Aorta (tissue), 5 donors: Measurements from ENCODE around the gene TBC1D8. TPM values are rescaled to one million over a fixed set of nuclear protein-coding genes. Genes with fewer than 3 reads are reported as not detected.

Source experiments
- ATAC-seq: fragments of 200-7000 bp; cut with Tn5 transposase; one replicate; pipeline ENCODE4 v1.9.1; 2022; ENCODE audit warnings: moderate library complexity; ENCODE audit not compliant: low FRiP score
- DNase-seq, 2 donors: peaks; one replicate each; pipeline ENCODE4 v3.0.0-alpha.2; 2020
- H3K27ac ChIP-seq, 2 donors: one replicate each; pipeline ENCODE4 v1.5.1; 2013; ENCODE audit warnings: low read length in 2 of 2, mild to moderate bottlenecking in 2 of 2, moderate library complexity in 2 of 2, control low read depth in 1 of 2, inconsistent platforms in 1 of 2, low read depth in 1 of 2
- H3K27me3 ChIP-seq, 2 donors: one replicate each; pipeline ENCODE4 v1.6.1; 2013; ENCODE audit warnings: control low read depth in 1 of 2, low read length in 1 of 2, mild to moderate bottlenecking in 1 of 2, moderate library complexity in 1 of 2; ENCODE audit not compliant: insufficient read depth in 2 of 2, control insufficient read depth in 1 of 2
- H3K36me3 ChIP-seq, 2 donors: one replicate each; pipeline ENCODE4 v1.6.1; 2013; ENCODE audit warnings: control low read depth in 1 of 2, low read length in 1 of 2, mild to moderate bottlenecking in 1 of 2; ENCODE audit not compliant: insufficient read depth in 2 of 2, control insufficient read depth in 1 of 2
- H3K4me1 ChIP-seq, 2 donors: one replicate each; pipeline ENCODE4 v1.6.1; 2013; ENCODE audit warnings: low read length in 2 of 2, control low read depth in 1 of 2, mild to moderate bottlenecking in 1 of 2, moderate library complexity in 1 of 2; ENCODE audit not compliant: insufficient read depth in 2 of 2, control insufficient read depth in 1 of 2
- H3K4me3 ChIP-seq, 2 donors: one replicate each; pipeline ENCODE4 v1.5.1; 2013; ENCODE audit warnings: low read length in 2 of 2, control low read depth in 1 of 2, mild to moderate bottlenecking in 1 of 2
- H3K9me3 ChIP-seq: one replicate; pipeline ENCODE4 v1.6.1; 2013; ENCODE audit warnings: mild to moderate bottlenecking, low read length; ENCODE audit not compliant: control insufficient read depth
- WGBS, 2 donors: extraction: QIAGEN DNeasy Blood & Tissue Kit; methylation state at CpG; one replicate each; pipeline ENCODE4 v1.1.7; 2013; 5-methylcytosine and 5-hydroxymethylcytosine counted together
- intact Hi-C, 2 donors: fragments of 100-400 bp; cut with DNase I; formaldehyde crosslinking; loops; one replicate each; pipeline versions ENCODE4 v1.14.2 to v1.15.0; 2022
- polyA plus RNA-seq, 2 donors: library from polyadenylated mRNA; stranded (reverse); fragments of 200-250 nt; gene quantifications; one replicate each; pipeline ENCODE4 v1.2.3, GENCODE V29; 2013
- total RNA-seq, 2 donors: library from RNA; stranded (reverse); fragmentation: NEBNext Ultra II Directional; extraction: Animal tissue kit (Norgen Biotek cat#: 25700); gene quantifications; one replicate each; pipeline ENCODE4 v1.2.1, GENCODE V29; 2021
- donor health status: healthy with polysubstance abuse.
- donor health status: Bipolar disorder and iron deficiency.
- donor health status: DM: no; HTN: no; CAD: no.
- donor health status: DM: no; HTN: no; CAD: no.
- donor health status: DM: yes; HTN: yes; CAD: no.

Gene TBC1D8
- total and polyA plus RNA-seq, 4 donors: 7.8 to 28.8 (median 23.4) TPM

- Histone ChIP-seq H3K36me3 (peaks cover under 1 to 7% of the 10 kb centered on the region in 2 donors), H3K27me3 (no peaks in the 10 kb centered on the region), H3K27ac (no peak overlapping the region), H3K4me3 (no peak overlapping the region), H3K9me3 (no peaks in the 10 kb centered on the region), H3K4me1 (peaks cover 0 to 2% of the 10 kb centered on the region in 2 donors)
- WGBS, 2 donors: 93 to 94% methylated on average over 7 of the region's 7 CpGs
- intact Hi-C loops: no loop called here
- DNase-seq: peak in 1 of 2 donors; percentile 45
- no peak for ATAC-seq
Observed at GRCh38 chr2:100969998-100970397, 181.2 kb downstream of the TBC1D8 start.

DNA sequence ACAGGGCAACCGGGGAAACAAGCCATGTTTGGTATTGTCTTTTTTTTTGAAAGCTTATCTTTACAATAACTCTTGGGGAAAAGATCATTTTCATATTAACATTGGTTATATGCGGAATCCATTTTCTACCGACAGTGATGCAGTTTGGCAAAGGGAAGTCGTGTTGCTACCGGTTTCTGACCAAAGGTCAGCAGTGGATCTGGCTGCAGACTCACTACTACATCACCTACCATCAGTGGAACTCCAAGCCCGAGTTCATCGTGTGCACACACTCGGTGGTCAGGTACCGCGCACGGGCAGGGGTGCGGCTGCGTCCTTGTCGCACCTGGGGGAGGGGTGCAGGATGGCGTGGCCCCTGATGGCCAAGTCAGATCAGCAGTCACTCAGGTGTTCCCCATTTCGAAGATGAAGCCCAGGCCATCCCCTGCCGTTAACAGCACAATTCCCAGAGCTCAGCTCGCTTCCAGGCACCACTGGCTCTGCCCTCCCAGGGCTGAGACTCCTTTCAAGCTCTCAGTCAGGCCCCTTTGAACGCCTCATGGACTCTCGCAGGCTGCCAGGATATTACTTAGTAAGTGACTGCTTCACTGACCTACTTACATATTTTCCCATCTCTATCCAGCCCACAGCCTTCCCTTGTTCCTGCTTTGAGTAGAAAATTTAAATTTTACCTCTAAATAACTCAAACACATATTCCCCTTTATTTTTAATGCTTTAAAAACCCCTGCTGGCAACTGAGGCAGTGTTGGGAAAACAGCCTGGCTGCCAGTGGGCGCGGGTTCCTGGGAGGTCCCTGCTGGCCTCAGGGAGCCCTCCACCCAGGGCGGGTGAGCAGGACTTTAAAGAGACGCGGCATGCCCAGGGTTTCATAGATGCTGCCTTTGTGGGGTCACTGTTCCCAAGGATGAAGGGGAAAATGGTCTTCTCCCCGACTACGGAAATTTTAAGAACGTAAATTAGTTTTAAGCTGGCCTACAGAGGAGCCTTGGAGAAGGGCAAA is 182.7 kb downstream of the TBC1D8 start:
- H3K27me3 ChIP-seq: no peaks in the 10 kb centered on the region
- WGBS, 2 donors: 91 to 94% methylated on average over 28 of the region's 28 CpGs
- no peak for ATAC-seq

DNA sequence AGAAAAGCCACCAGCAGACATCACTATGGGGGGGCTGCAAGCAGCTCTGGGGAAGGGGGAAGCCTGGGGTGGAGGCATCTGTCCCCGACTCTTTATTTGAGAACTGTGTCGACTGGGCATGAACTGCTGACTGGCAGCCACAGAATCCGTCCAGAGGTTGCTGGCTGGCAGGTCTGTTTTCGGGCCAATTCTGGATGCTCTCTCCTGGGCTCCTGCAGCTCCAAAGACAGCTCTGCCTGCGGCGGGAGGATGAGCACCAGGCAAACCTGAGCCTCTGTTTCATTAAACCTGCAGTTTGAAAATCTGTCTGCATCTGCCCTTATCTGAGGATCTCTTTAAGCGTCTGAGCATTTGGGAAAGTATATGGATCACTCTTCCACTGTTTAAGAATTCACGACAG is 183.5 kb downstream of the TBC1D8 start:
- ATAC-seq (no peak), DNase-seq (peak in 1 of 2 donors; percentile 15)
- no peaks in the 10 kb centered on the region for H3K9me3 ChIP-seq
- peaks cover 0 to 7% of the 10 kb centered on the region in 2 donors for H3K36me3 ChIP-seq
- no peaks in the 10 kb centered on the region for H3K27me3 ChIP-seq
- no peak overlapping the region for H3K27ac ChIP-seq
- intact Hi-C loops: no loop called here
- WGBS, 2 donors: 78 to 88% methylated on average over 8 of the region's 8 CpGs
- H3K4me1 ChIP-seq: peaks cover 0 to 2% of the 10 kb centered on the region in 2 donors
- H3K4me3 ChIP-seq: no peak overlapping the region

More for the DNA sequence above, 182.7 kb downstream of the TBC1D8 start:
- H3K27ac ChIP-seq: no peak overlapping the region
- no peaks in the 10 kb centered on the region for H3K9me3 ChIP-seq
- H3K4me1 ChIP-seq: peaks cover 0 to 2% of the 10 kb centered on the region in 2 donors
- no peak overlapping the region for H3K4me3 ChIP-seq
- H3K36me3 ChIP-seq: peaks cover 0 to 7% of the 10 kb centered on the region in 2 donors
- intact Hi-C loops: no loop called here
- DNase-seq: peak in 1 of 2 donors; percentile 65

DNA sequence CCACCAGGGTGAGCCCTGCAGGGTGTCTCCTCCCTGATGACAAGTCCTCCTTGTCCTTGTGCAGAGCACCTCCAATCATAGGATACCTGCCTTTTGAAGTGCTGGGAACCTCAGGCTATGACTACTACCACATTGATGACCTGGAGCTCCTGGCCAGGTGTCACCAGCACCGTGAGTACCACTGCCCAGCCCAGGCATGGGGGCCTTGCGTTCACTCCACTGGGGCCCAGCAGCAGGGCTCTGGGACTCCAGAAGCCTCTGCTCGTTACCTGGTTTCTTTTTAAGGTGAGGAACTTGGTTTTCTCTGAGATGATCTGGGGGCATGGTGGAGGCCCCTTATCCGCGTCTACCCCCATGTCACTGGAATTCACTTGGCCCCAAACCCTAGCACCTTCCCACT is 185.6 kb downstream of the TBC1D8 start:
- ATAC-seq (no peak), DNase-seq (peak in 1 of 2 donors; percentile 43)
- H3K27ac ChIP-seq: no peak overlapping the region
- no peaks in the 10 kb centered on the region for H3K9me3 ChIP-seq
- H3K36me3 ChIP-seq: peaks cover 0 to 7% of the 10 kb centered on the region in 2 donors
- no peaks in the 10 kb centered on the region for H3K27me3 ChIP-seq
- H3K4me3 ChIP-seq: no peak overlapping the region
- WGBS, 2 donors: 95% methylated on average over 5 of the region's 5 CpGs
- peaks cover 0 to 2% of the 10 kb centered on the region in 2 donors for H3K4me1 ChIP-seq
- intact Hi-C loops: no loop called here

GRCh38 chr2:100964681-100965169 is 186.5 kb downstream of the TBC1D8 start:
- intact Hi-C loops: no loop called here
- Histone ChIP-seq H3K27ac (peak overlapping the region; percentile 9 to 34), H3K4me1 (peaks cover 0 to 2% of the 10 kb centered on the region in 2 donors), H3K9me3 (no peaks in the 10 kb centered on the region), H3K27me3 (no peaks in the 10 kb centered on the region), H3K36me3 (peaks cover 0 to 6% of the 10 kb centered on the region in 2 donors), H3K4me3 (no peak overlapping the region)
- 6 to 16% methylated on average over 11 of the region's 11 CpGs for WGBS, 2 donors
- DNase-seq (peak; percentile 64 to 72), ATAC-seq (peak; percentile 62)

DNA sequence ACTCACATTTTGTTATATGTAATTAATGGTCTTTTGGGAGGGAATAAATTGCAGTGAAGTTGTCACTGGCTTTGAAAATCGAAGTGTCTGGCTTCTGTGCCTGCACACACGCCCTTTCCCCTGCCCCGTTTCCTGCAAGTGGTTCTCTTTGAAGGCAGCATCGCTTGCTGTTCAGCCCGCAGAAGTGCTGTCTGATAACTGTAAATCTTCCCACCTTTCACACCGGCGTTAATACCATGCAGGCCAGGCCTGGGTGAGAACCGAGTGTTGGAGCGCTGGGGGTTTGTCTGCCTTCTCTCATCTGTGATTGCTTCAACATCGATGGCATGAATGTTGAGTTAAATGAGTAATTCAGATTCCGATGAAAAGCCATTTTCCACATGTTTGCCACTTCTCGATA is 187.0 kb downstream of the TBC1D8 start:
- DNase-seq: peak in 1 of 2 donors; percentile 54
- H3K4me3 ChIP-seq: no peak overlapping the region

GRCh38 chr2:100963026-100963375 is 188.2 kb downstream of the TBC1D8 start:
- Histone ChIP-seq H3K27me3 (no peaks in the 10 kb centered on the region), H3K9me3 (no peaks in the 10 kb centered on the region), H3K27ac (no peak overlapping the region), H3K36me3 (no peaks in the 10 kb centered on the region), H3K4me3 (no peak overlapping the region), H3K4me1 (peaks cover 0 to 5% of the 10 kb centered on the region in 2 donors)
- WGBS, 2 donors: 88% methylated on average over 4 of the region's 4 CpGs
- ATAC-seq (no peak), DNase-seq (peak in 1 of 2 donors; percentile 35)
- intact Hi-C loops: no loop called here

More for the DNA sequence above, 187.0 kb downstream of the TBC1D8 start:
- H3K4me1 ChIP-seq: peaks cover 0 to 2% of the 10 kb centered on the region in 2 donors
- intact Hi-C loops: no loop called here
- WGBS, 2 donors: 49 to 66% methylated on average over 12 of the region's 12 CpGs
- no peak for ATAC-seq
- H3K36me3 ChIP-seq: peaks cover 0 to 4% of the 10 kb centered on the region in 2 donors
- H3K27me3 ChIP-seq: no peaks in the 10 kb centered on the region
- peak overlapping the region in 1 of 2 donors; percentile 13 for H3K27ac ChIP-seq
- no peaks in the 10 kb centered on the region for H3K9me3 ChIP-seq

DNA sequence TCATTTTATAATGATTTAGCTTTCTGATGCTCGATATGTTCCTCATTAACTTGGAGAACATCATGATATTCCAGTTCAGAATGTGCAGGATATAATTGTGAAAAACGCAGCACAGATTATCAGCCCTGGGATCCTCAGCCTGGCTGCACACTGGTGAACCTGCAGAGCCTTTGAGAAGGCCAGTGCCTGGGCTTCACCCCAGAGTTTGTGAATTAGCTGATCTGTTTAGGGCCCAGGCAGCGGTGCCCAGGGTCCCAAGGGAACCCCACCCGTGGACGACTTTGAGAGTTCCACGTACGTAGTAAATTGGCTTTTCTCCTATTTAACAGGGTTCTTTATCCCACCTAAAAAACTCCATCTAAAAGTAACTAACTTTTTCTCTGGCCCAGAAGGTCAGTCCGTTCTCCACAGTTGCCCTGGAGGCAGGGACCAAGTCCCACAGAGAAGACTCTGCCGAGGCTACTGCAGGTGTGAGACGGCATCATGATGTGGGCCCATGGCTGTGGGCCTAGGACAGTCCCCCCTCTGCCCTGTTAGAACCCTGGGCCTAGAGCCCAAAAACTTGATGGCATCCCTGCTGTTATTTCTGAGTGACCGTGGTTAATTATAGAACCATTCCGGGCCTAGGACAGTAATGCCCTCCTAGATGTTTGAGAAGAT is 188.7 kb downstream of the TBC1D8 start:
- intact Hi-C loops: no loop called here
- H3K4me1 ChIP-seq: peaks cover 0 to 5% of the 10 kb centered on the region in 2 donors
- no peaks in the 10 kb centered on the region for H3K27me3 ChIP-seq
- H3K4me3 ChIP-seq: no peak overlapping the region
- no peak overlapping the region for H3K27ac ChIP-seq
- no peaks in the 10 kb centered on the region for H3K36me3 ChIP-seq
- DNase-seq (peak in 1 of 2 donors; percentile 31), ATAC-seq (no peak)
- no peaks in the 10 kb centered on the region for H3K9me3 ChIP-seq
- whole genome bisulfite sequencing, 2 donors: 60 to 70% methylated on average over 12 of the region's 12 CpGs
